Renal cortical epithelial cell (primary cell): ENCODE measurements around the gene LTBP2. TPM values are rescaled to one million over a fixed set of nuclear protein-coding genes. Genes with fewer than 3 reads are reported as not detected.
A peak's percentile ranks its signal among the peaks of the same experiment; 100 is the strongest.

ENCODE experiments used
- DNase-seq: peaks from one replicate; pipeline ENCODE4 v3.0.0-alpha.2; 2011; ENCODE audit warnings: low read depth
- total RNA-seq: library from RNA; depleted of rRNA; stranded (reverse); fragments of >200 nt; gene quantifications from 2 replicates; pipeline ENCODE4 v1.2.3, GENCODE V29; 2014

The LTBP2 gene
- total RNA-seq, 1 donor from 2014 or later, result 42.4 TPM

DNA sequence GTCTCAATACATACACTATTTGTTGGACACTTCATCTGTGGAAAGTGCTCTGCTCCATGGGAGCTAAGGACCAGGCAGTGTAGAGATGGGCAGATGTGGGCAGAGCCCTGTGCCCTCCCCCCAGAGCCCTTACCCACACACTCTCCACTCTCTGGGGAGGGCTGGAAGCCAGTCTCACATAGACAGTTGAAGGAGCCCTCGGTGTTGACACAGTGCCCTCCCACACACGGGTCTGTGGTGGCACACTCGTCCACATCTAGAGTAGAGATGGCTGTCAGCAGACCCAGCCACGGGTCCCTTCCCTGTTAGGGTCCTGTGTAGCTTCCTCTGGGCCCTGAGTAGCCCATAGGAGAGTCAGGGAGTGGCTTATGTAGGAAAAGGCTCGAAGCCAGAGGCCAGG, 104.2 kb downstream of the LTBP2 start:
- no peak for DNase-seq

- no peak for DNase-seq
Measured at GRCh38 chr14:74507085-74507484, 105.0 kb downstream of the LTBP2 start.

DNA sequence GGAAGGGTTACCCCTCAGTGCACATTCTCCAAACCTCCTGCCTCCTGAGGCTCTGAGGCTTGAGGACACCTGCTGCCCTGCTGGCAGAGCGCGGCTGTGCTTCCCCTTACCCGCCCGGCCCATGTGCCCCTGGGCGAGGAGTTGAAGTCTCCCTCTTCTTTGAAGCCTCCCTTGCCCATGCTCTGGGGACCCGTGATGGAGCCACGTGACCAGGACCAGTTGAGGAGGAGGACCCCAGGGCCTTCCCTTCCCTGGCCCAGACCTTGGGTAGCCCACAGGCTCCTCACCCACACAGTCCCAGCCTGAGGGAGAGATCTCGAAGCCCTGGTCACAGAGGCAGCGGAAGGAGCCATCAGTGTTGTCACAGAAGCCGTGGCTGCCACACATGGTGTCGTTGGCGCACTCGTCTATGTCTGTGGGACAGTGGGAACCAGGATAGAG, 105.6 kb downstream of the LTBP2 start:
- no peak for DNase-seq

DNA sequence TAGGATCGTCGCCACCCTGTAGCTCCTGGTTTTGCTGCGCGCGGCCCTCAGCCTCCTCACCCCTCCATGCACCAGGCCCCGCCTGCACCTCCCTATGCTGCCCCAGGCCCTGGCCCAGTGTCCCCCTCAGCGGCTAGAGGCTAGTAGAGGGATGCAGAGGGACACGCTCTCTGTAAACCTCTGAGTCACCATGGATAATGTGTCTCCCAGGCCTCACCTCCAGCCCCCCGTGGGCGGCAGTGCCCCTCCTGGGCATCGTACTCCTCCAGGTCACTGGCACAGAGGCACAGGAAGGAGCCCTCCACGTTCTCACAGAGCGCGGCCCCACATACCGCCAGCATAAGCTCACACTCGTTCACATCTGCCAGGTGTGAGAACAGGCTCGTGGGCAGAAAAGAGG, 106.2 kb downstream of the LTBP2 start:
- no peak for DNase-seq

DNA sequence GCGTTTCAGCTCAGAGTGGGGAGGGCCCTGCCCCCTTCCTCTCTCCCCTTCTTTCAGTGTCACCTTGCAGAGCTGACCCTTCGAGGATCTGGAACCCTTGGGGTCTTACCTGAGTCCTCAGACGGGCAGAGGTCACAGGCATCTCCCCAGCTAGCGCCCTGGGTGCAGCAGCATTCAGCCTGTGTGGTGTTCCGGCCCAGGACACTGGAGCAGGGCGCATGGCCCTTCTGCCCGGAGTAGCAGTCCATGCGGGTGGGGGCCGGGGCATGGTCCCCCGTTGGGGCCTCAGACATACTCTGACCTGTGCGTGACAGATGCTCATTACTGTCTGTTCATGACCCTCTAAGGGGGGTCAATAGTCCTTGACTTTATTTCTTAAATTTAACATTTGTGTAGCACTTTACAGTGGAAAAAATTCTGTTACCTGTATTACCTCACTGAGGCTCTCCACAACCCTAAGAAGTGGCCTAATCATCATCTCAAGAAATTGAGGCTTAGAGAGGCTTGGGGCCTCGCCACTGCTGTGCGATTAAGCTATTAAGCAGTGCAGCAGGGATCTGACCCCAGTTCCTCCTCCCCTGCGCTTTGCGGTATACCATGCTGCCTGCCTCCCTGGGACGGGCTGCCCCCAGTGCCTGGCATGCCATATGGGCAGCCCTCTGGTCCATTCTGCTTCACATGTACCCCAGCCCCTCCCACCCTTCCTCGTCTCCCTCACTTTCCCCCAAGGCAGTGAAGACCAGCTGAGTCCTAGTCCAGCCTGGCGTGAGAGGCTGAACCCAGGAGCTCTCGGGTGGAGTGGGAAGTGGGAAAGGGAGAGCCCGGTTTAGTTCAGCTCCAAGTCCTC, 106.9 kb downstream of the LTBP2 start:
- DNase-seq, result no peak

DNA sequence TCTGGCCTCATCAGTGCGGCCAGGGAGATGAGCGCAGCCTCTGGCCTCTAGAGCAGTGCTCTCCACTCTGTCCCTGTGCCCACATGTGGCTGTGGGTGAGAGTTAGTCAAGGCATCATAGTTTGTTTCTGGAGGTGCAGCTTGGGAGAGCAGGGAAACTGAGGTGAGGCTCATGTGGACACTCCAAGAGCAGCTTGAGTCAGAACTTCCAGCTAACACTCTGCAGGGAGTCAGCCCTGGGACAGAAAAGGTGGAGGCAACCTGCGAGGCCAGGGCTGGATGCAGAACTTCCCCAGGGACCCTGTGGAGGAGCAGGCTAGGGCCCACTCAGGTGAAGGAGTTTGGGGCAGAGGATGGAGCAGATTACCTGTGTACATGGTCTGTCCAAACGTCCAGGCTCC, 107.6 kb downstream of the LTBP2 start:
- DNase-seq, result no peak

- DNase-seq, result no peak
Measured at GRCh38 chr14:74503938-74504335, 108.1 kb downstream of the LTBP2 start.

GRCh38 chr14:74503291-74503937, 108.6 kb downstream of the LTBP2 start:
- no peak for DNase-seq

GRCh38 chr14:74502236-74503019, 109.6 kb downstream of the LTBP2 start:
- peak; percentile 59 for DNase-seq

DNA sequence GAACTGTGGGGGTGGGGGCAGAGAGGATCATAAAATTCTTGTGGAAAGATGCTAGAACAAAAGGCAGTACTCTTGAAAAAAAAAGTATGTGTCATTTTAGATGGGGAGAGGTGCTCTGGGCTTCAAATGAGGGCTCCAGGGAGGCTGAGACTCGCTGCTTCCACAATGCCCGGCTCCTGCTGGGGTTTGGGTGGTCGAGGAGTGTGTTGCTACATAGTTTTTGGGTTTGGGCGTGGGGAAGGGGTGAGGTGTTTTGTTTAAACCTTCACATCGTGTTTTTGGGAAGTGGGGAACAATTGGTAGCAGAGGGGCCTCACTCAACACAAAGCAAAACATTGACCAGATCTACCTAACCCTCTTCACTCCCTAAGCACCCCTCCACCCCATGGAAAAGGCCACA, 110.3 kb downstream of the LTBP2 start:
- DNase-seq, result no peak

GRCh38 chr14:74501135-74501614, 110.9 kb downstream of the LTBP2 start:
- DNase-seq, result peak; percentile 49

- no peak for DNase-seq
Measured at GRCh38 chr14:74500417-74501134, 111.5 kb downstream of the LTBP2 start.

- peak; percentile 29 for DNase-seq
Measured at GRCh38 chr14:74495356-74495755, 116.7 kb downstream of the LTBP2 start.

- peak; percentile 97 for DNase-seq
Measured at GRCh38 chr14:74493343-74494261, 118.4 kb downstream of the LTBP2 start, which contains the start of gene ISCA2. Gene ISCA2, plus strand, starts transcription at chr14:74493765. Its CDS starts 10 bp downstream, at chr14:74493775.

DNA sequence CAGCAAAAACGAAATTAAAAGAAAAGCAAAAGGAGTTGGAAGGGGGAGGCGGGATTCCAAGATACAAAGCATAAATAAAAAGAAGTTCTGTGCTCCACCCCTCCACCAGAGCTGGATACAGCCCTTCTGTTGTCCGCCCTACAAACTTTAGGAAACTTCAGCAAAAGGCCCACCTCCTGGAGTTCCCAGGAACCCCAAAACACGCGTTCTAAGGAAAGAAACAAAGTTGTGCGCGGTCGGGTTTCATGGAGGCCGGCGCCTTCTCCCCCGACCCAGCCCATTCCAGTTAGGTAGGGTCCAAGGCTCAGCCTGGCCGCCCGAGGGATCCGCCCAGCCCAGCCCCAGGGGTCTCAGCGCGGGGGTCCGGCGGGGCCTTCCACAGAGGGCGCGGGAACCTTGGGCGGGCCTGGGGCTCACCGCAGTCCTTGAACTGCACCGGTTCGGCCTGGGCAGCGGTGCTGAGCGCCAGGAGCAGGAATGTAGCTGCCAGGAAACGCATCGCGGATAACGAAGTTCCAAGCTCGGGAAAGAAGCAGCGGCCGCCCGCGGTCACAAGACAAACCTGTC, 119.2 kb downstream of the LTBP2 start, which contains the start of gene NPC2:
TSS of gene NPC2 (minus strand) at position 530 of the 567 bp plus-strand sequence. CDS start at position 499, 31 bp downstream.
- DNase-seq, result no peak

- peak; percentile 51 for DNase-seq
Measured at GRCh38 chr14:74491956-74492775, 119.9 kb downstream of the LTBP2 start.

DNA sequence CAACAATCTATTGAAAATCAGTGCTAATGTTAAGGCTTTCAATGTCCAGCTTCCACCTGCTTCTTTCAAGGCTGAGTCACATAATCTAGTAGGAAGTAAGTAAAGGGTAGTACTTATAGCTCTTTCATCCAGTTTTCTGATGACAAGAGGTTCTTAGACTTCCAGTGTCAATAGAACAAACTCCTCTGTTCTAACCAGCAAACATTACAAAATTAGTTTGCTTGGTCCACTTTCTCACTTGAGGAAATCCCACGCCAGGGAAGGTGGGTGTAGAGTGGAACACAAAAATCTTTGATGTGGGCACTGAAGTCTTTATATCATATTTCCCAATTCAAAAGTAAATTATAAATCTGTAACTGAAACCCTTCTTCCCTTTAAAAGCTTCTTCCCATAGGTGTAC, 121.6 kb downstream of the LTBP2 start:
- no peak for DNase-seq

- DNase-seq, result peak; percentile 92
Measured at GRCh38 chr14:74488786-74489397, 123.1 kb downstream of the LTBP2 start.

GRCh38 chr14:74486164-74486563, 125.9 kb downstream of the LTBP2 start:
- DNase-seq, result no peak
